KMS-11 (cell line): ENCODE measurements around the gene STOX1.
"Not testable (repeated sequence)": the region's sequence is repeated elsewhere in the genome, so short reads cannot be mapped to it uniquely, and the experiment has no call there.

Source experiments
- H2AFZ ChIP-seq: fragments of 200-600 bp; sonication (generic); 2 replicates; pipeline ENCODE4 v1.6.1; 2016; ENCODE audit warnings: antibody characterized with exemption, mixed run types, low read depth
- H3K27ac ChIP-seq: fragments of 200-600 bp; sonication (generic); 2 replicates; pipeline ENCODE4 v1.6.1; 2016; ENCODE audit warnings: mild to moderate bottlenecking, mixed run types
- H3K27me3 ChIP-seq: fragments of 200-600 bp; sonication (generic); 2 replicates; pipeline ENCODE4 v1.6.1; 2017; ENCODE audit warnings: mild to moderate bottlenecking, low read depth, mixed run types, moderate library complexity; ENCODE audit not compliant: insufficient read depth
- H3K36me3 ChIP-seq: fragments of 200-600 bp; sonication (generic); 2 replicates; pipeline ENCODE4 v1.6.1; 2017; ENCODE audit warnings: mild to moderate bottlenecking, mixed run types; ENCODE audit not compliant: insufficient read depth
- H3K4me1 ChIP-seq: fragments of 200-600 bp; sonication (generic); 2 replicates; pipeline ENCODE4 v1.6.1; 2016; ENCODE audit warnings: mild to moderate bottlenecking, low read depth, mixed run types; ENCODE audit not compliant: poor library complexity, severe bottlenecking
- H3K4me2 ChIP-seq: fragments of 200-600 bp; sonication (generic); 2 replicates; pipeline ENCODE4 v1.7.0; 2016; ENCODE audit warnings: mild to moderate bottlenecking, mixed run types
- H3K4me3 ChIP-seq: fragments of 200-600 bp; sonication (generic); IDR thresholded peaks from 2 replicates; pipeline ENCODE4 v1.6.1; 2017; ENCODE audit warnings: low read depth, low read length, mixed read lengths; ENCODE audit not compliant: insufficient read depth
- H3K79me2 ChIP-seq: fragments of 200-600 bp; sonication (generic); 2 replicates; pipeline ENCODE4 v1.6.1; 2016; ENCODE audit warnings: low read depth, mixed run types; ENCODE audit not compliant: insufficient read depth
- H3K9ac ChIP-seq: fragments of 200-600 bp; sonication (generic); 2 replicates; pipeline ENCODE4 v1.6.1; 2016; ENCODE audit warnings: mild to moderate bottlenecking, mixed run types
- H4K20me1 ChIP-seq: fragments of 200-600 bp; sonication (generic); 2 replicates; pipeline ENCODE4 v1.6.1; 2016; ENCODE audit warnings: mild to moderate bottlenecking, mixed run types; ENCODE audit not compliant: insufficient read depth
- TF ChIP-seq, protein P1 (sequence below): fragments of 200-600 bp; sonication (generic); conservative IDR thresholded peaks from 2 replicates; pipeline ENCODE4 v1.6.1; 2017; ENCODE audit warnings: low read depth, mild to moderate bottlenecking, antibody characterized with exemption, low read length, moderate library complexity, mixed read lengths

The STOX1 gene

DNA sequence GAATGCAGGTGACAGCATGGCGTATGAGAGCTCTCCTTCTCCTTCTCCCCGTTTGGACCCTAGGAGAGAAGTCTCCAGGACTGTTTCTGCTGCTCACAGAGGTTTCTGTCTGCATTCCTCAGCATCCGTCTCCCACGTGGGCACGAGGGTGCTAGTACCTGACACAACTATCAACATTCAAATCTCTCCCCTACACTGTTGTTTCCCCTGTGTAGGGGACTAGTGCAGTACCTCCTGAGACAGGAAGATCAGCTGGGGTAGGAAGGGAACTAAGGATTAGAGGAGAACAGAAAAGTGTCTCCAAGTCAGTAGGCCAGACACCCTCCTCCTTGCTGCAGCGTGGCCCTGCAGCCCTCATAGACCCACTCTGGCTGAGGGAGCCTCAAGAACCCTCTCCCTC is 29.0 kb downstream of the STOX1 start:
- no peaks in the 10 kb centered on the region for H3K27me3 ChIP-seq
- no peak overlapping the region for H3K27ac ChIP-seq
- no peaks in the 10 kb centered on the region for H3K79me2 ChIP-seq
- H3K4me3 ChIP-seq = no peak overlapping the region
- no peak overlapping the region for H2AFZ ChIP-seq
- no peak overlapping the region for H3K4me2 ChIP-seq
- no peaks in the 10 kb centered on the region for H4K20me1 ChIP-seq
- H3K9ac ChIP-seq = no peak overlapping the region
- H3K4me1 ChIP-seq = no peaks in the 10 kb centered on the region
- no peaks in the 10 kb centered on the region for H3K36me3 ChIP-seq
- TF ChIP-seq, protein P1, sequence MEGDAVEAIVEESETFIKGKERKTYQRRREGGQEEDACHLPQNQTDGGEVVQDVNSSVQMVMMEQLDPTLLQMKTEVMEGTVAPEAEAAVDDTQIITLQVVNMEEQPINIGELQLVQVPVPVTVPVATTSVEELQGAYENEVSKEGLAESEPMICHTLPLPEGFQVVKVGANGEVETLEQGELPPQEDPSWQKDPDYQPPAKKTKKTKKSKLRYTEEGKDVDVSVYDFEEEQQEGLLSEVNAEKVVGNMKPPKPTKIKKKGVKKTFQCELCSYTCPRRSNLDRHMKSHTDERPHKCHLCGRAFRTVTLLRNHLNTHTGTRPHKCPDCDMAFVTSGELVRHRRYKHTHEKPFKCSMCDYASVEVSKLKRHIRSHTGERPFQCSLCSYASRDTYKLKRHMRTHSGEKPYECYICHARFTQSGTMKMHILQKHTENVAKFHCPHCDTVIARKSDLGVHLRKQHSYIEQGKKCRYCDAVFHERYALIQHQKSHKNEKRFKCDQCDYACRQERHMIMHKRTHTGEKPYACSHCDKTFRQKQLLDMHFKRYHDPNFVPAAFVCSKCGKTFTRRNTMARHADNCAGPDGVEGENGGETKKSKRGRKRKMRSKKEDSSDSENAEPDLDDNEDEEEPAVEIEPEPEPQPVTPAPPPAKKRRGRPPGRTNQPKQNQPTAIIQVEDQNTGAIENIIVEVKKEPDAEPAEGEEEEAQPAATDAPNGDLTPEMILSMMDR = no peak

DNA sequence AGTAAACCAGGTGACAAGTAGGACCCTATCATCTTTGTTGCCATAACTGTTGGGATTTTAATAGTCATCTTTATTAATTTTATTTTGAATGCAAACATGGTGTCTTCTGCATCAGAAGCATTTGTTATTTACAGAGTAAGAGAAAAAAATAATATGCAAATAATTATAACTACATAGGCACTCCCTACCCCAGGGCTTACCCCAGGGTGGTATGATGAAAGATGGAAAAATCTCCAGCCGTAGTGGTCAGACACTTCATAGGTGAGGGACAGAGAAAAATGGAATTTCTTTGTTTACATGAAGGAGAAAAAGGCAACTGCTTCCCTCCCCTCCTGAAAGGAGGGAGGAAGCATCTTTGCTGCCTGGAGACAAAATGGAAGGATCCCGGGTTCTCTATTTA is 29.7 kb downstream of the STOX1 start:
- TF ChIP-seq, protein P1 = no peak
- H3K4me1 ChIP-seq = no peaks in the 10 kb centered on the region

DNA sequence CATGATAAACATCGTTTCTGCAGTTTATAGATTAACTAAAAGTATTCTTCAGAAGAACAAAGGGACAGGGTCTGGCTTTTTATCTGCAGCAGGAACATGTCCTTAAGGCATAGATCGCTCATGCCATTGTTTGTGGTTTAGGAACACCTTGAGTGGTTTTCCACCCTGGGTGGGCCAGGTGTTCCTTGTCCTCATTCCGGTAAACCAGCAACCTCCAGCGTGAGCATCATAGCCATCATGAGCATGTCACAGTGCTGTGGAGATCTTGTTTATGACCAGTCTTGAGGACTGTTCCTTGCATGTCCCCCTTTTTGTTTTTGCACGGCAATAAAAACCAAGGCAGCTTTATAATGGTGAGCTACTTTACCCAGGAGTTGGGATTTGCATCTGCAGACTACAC is 33.9 kb downstream of the STOX1 start:
- TF ChIP-seq, protein P1 = no peak
- H3K4me3 ChIP-seq = no peak overlapping the region
- H3K9ac ChIP-seq = no peak overlapping the region
- no peaks in the 10 kb centered on the region for H4K20me1 ChIP-seq
- no peak overlapping the region for H3K4me2 ChIP-seq
- no peak overlapping the region for H3K27ac ChIP-seq
- no peaks in the 10 kb centered on the region for H3K36me3 ChIP-seq
- no peaks in the 10 kb centered on the region for H3K27me3 ChIP-seq
- no peaks in the 10 kb centered on the region for H3K4me1 ChIP-seq
- no peaks in the 10 kb centered on the region for H3K79me2 ChIP-seq
- H2AFZ ChIP-seq = no peak overlapping the region

More for the DNA sequence above, 29.7 kb downstream of the STOX1 start:
- Histone ChIP-seq H3K36me3 (no peaks in the 10 kb centered on the region), H3K27me3 (no peaks in the 10 kb centered on the region), H3K4me3 (no peak overlapping the region), H3K9ac (no peak overlapping the region), H4K20me1 (no peaks in the 10 kb centered on the region), H3K4me2 (no peak overlapping the region), H3K27ac (no peak overlapping the region), H2AFZ (no peak overlapping the region), H3K79me2 (no peaks in the 10 kb centered on the region)

DNA sequence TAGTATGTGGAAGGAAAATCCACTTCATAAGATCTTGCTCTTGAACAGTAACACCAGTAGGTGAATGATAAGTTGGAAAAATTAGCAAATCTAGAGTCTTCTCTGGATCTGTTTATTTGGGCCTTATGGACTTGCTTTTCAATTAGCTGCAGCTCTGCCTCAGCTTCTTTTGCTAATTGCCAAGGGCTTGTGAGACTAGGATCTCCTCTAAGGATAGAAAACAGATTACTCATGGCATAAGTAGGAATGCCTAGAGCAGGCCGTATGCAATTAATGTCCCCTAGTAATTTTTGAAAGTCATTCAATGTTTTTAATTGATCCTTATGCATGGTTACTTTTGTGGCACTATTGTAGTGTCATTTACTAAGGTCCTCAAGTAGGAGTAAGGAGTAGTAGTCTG is 37.3 kb downstream of the STOX1 start:
- no peaks in the 10 kb centered on the region for H3K79me2 ChIP-seq
- H3K4me3 ChIP-seq = no peak overlapping the region
- H3K9ac ChIP-seq = no peak overlapping the region
- no peaks in the 10 kb centered on the region for H3K27me3 ChIP-seq
- no peaks in the 10 kb centered on the region for H3K4me1 ChIP-seq
- TF ChIP-seq, protein P1 = no peak
- H3K27ac ChIP-seq = no peak overlapping the region
- no peaks in the 10 kb centered on the region for H4K20me1 ChIP-seq
- H3K36me3 ChIP-seq = no peaks in the 10 kb centered on the region
- no peak overlapping the region for H2AFZ ChIP-seq
- no peak overlapping the region for H3K4me2 ChIP-seq

DNA sequence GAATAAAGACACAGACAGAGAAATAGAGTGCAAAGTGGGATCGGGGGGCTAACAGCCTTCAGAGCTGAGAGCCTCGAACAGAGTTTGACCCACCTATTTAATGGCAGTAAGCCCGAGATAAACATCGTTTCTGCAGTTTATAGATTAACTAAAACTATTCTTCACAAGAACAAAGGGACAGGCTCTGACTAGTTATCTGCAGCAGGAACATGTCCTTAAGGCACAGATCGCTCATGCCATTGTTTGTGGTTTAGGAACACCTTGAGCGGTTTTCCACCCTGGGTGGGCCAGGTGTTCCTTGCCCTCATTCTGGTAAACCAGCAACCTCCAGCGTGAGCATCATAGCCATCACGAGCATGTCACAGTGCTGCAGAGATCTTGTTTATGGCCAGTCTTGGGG is 40.8 kb downstream of the STOX1 start:
- not testable (repeated sequence) for H2AFZ ChIP-seq, H3K27ac ChIP-seq, H3K79me2 ChIP-seq, H3K4me2 ChIP-seq, H3K27me3 ChIP-seq, H3K36me3 ChIP-seq, H3K9ac ChIP-seq, H3K4me1 ChIP-seq, H3K4me3 ChIP-seq, H4K20me1 ChIP-seq
